GM12891 (cell line): Measurements from ENCODE around the gene CTBP2.

Experiments
- DNase-seq: peaks from one replicate; pipeline ENCODE4 v3.0.0; 2011; ENCODE audit warnings: low spot score; ENCODE audit not compliant: insufficient read length
- FAIRE-seq: peaks from 2 replicates; lab custom pipeline; 2011; peaks lifted over from hg19 to GRCh38; lab: Jason Lieb, UNC
- PAX5 ChIP-seq: IDR thresholded peaks from 2 replicates; pipeline ENCODE4 v1.6.1; 2011; ENCODE audit warnings: low read length, moderate library complexity, mild to moderate bottlenecking; ENCODE audit not compliant: insufficient read depth, severe bottlenecking
- POLR2A ChIP-seq: IDR thresholded peaks from 2 replicates; pipeline ENCODE4 v1.6.1; 2011; ENCODE audit warnings: low read depth, low read length, control low read depth
- POLR2AphosphoS5 ChIP-seq: IDR thresholded peaks from 2 replicates; pipeline ENCODE4 v1.6.1; 2011; ENCODE audit warnings: low read depth, low read length, control low read depth
- POU2F2 ChIP-seq: IDR thresholded peaks from 2 replicates; pipeline ENCODE4 v1.6.1; 2011; ENCODE audit warnings: low read depth, mild to moderate bottlenecking, control low read depth, low read length, moderate library complexity
- SPI1 ChIP-seq: IDR thresholded peaks from 2 replicates; pipeline ENCODE4 v1.6.1; 2011; ENCODE audit warnings: low read depth, low read length, control low read depth
- TAF1 ChIP-seq: IDR thresholded peaks from 2 replicates; pipeline ENCODE4 v1.6.1; 2011; ENCODE audit warnings: low read depth, low read length, control low read depth

Gene CTBP2

GRCh38 chr10:125092564-125093031, 67.8 kb downstream of the CTBP2 start:
- TF ChIP-seq TAF1 (no peak), POLR2AphosphoS5 (no peak), SPI1 (no peak), PAX5 (no peak), POLR2A (no peak)
- FAIRE-seq (no peak), DNase-seq (no peak)

GRCh38 chr10:125091891-125092290, 68.5 kb downstream of the CTBP2 start:
- no peak for TF ChIP-seq TAF1
- no peak for TF ChIP-seq POLR2AphosphoS5
- no peak for TF ChIP-seq POU2F2
- TF ChIP-seq POLR2A = no peak
- TF ChIP-seq SPI1 = no peak
- TF ChIP-seq PAX5 = no peak
- no peak for FAIRE-seq
- DNase-seq = no peak

GRCh38 chr10:125089469-125089868, 70.9 kb downstream of the CTBP2 start:
- TF ChIP-seq POU2F2 (no peak), TAF1 (no peak), SPI1 (no peak), POLR2A (no peak), POLR2AphosphoS5 (no peak), PAX5 (no peak)
- FAIRE-seq (no peak), DNase-seq (no peak)

GRCh38 chr10:125087897-125088215, 72.5 kb downstream of the CTBP2 start:
- no peak for FAIRE-seq
- TF ChIP-seq TAF1 = no peak
- no peak for TF ChIP-seq POLR2AphosphoS5
- no peak for TF ChIP-seq POU2F2
- no peak for TF ChIP-seq POLR2A
- TF ChIP-seq PAX5 = no peak
- no peak for TF ChIP-seq SPI1
- DNase-seq = no peak

GRCh38 chr10:125087191-125087896, 73.0 kb downstream of the CTBP2 start:
- FAIRE-seq = no peak
- DNase-seq = no peak
- TF ChIP-seq TAF1 (no peak), SPI1 (no peak), POLR2A (no peak), POU2F2 (no peak), POLR2AphosphoS5 (no peak), PAX5 (no peak)

GRCh38 chr10:125086691-125087090, 73.7 kb downstream of the CTBP2 start:
- TF ChIP-seq PAX5 (no peak), SPI1 (no peak), POLR2A (no peak), POU2F2 (no peak), POLR2AphosphoS5 (no peak), TAF1 (no peak)
- DNase-seq = no peak
- FAIRE-seq = no peak

GRCh38 chr10:125085258-125086054, 74.9 kb downstream of the CTBP2 start:
- no peak for TF ChIP-seq POLR2A
- no peak for DNase-seq

GRCh38 chr10:125084614-125085257, 75.6 kb downstream of the CTBP2 start:
- FAIRE-seq (no peak), DNase-seq (no peak)
- TF ChIP-seq PAX5 (no peak), POLR2AphosphoS5 (no peak), POU2F2 (no peak), TAF1 (no peak), SPI1 (no peak), POLR2A (no peak)

More at GRCh38 chr10:125085258-125086054, 74.9 kb downstream of the CTBP2 start:
- no peak for FAIRE-seq

- FAIRE-seq (no peak), DNase-seq (no peak)
- TF ChIP-seq SPI1 = no peak
- TF ChIP-seq POLR2AphosphoS5 = no peak
- no peak for TF ChIP-seq POU2F2
- TF ChIP-seq TAF1 = no peak
- no peak for TF ChIP-seq POLR2A
- TF ChIP-seq PAX5 = no peak
These were observed 76.2 kb downstream of the CTBP2 start for GRCh38 chr10:125084191-125084613.
